ENCODE measurements around the gene MAPK14.
"Not testable (repeated sequence)": the region's sequence is repeated elsewhere in the genome, so short reads cannot be mapped to it uniquely, and the experiment has no call there.

MAPK14 gene
- total RNA-seq = 109 to 118 reads per million in 2 donors

- peak; percentile 78 for DNase-seq
Measured at GRCh38 chr6:36027501-36028087, at the start of gene MAPK14. TSS of gene MAPK14 (plus strand) at chr6:36027808. CDS start at chr6:36028158, 350 bp downstream.

GRCh38 chr6:35980126-35980525 is 47.5 kb upstream of the MAPK14 start:
- not testable (repeated sequence) for DNase-seq

- DNase-seq = no peak
Measured at GRCh38 chr6:35980991-35981645, 46.5 kb upstream of the MAPK14 start.

- DNase-seq = no peak
Measured at GRCh38 chr6:35984701-35985100, 42.9 kb upstream of the MAPK14 start.

GRCh38 chr6:35988047-35988446 is 39.6 kb upstream of the MAPK14 start:
- DNase-seq = not testable (repeated sequence)

GRCh38 chr6:35993150-35993549 is 34.5 kb upstream of the MAPK14 start:
- no peak for DNase-seq

GRCh38 chr6:36000451-36000850 is 27.2 kb upstream of the MAPK14 start:
- no peak for DNase-seq

- no peak for DNase-seq
Measured at GRCh38 chr6:36015666-36016065, 11.9 kb upstream of the MAPK14 start.

- DNase-seq = no peak
Measured at GRCh38 chr6:36018339-36018738, 9.3 kb upstream of the MAPK14 start.

GRCh38 chr6:36019167-36019566 is 8.4 kb upstream of the MAPK14 start:
- no peak for DNase-seq

GRCh38 chr6:36020154-36020553 is 7.5 kb upstream of the MAPK14 start:
- no peak for DNase-seq

- no peak for DNase-seq
Measured at GRCh38 chr6:36023996-36024795, 3.4 kb upstream of the MAPK14 start, which contains the start of gene SLC26A8. TSS of gene SLC26A8 (minus strand) at chr6:36024641. CDS start at chr6:36019707, 4,934 bp downstream.

- DNase-seq = no peak
Measured at GRCh38 chr6:36025260-36025931, 2.2 kb upstream of the MAPK14 start.

- no peak for DNase-seq
Measured at GRCh38 chr6:36025932-36026327, 1.7 kb upstream of the MAPK14 start.

- no peak for DNase-seq
Measured at GRCh38 chr6:36028088-36028876, 674 bp downstream of the MAPK14 start.

- no peak for DNase-seq
Measured at GRCh38 chr6:36028877-36029324, 1.3 kb downstream of the MAPK14 start.

GRCh38 chr6:36029464-36029863 is 1.9 kb downstream of the MAPK14 start:
- DNase-seq = no peak

- DNase-seq = no peak
Measured at GRCh38 chr6:36032261-36032660, 4.7 kb downstream of the MAPK14 start.

- DNase-seq = not testable (repeated sequence)
Measured at GRCh38 chr6:36033144-36033543, 5.5 kb downstream of the MAPK14 start.

- DNase-seq = no peak
Measured at GRCh38 chr6:36033935-36034334, 6.3 kb downstream of the MAPK14 start.

- no peak for DNase-seq
Measured at GRCh38 chr6:36034441-36034840, 6.8 kb downstream of the MAPK14 start.

- DNase-seq = no peak
Measured at GRCh38 chr6:36035225-36035624, 7.6 kb downstream of the MAPK14 start.
